Measurements from ENCODE around the gene C17orf113.

C17orf113 gene

DNA sequence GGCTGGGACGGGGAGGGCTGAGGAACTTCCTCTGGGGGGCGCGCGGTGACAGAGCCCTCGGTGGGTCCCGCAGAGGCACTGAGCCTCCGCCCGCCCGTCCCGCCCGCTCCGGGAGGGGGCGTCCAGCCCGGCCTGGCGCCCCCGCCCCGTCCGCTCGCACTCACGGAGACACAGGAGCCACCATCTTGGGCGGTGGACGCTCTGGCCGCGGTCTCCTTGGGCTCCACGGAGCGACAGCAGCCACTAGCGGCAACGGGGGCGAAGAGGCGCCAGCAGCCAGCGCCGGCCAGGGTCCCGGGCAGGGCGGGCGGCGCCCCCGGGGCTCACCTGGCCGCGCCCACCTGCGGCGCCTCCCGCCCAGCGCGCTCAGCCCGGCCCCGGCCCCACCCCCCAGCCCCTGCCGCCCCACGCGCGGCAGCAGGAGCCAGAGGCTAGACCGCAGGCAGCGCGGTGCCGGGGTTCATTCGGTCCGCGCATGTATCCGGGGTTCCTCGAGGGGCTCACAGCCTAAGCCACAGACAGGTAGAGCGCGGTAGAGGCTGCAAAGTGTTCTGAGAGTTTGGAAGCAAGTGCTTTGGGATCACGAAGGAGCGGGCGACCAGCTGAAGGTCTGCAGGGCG lies at the start of gene C17orf113:
Gene C17orf113 (minus strand): TSS at position 209 of the 620 bp plus-strand sequence. CDS start 7,225 bp downstream, outside the sequence.
- peak; percentile 63 for DNase-seq

DNA sequence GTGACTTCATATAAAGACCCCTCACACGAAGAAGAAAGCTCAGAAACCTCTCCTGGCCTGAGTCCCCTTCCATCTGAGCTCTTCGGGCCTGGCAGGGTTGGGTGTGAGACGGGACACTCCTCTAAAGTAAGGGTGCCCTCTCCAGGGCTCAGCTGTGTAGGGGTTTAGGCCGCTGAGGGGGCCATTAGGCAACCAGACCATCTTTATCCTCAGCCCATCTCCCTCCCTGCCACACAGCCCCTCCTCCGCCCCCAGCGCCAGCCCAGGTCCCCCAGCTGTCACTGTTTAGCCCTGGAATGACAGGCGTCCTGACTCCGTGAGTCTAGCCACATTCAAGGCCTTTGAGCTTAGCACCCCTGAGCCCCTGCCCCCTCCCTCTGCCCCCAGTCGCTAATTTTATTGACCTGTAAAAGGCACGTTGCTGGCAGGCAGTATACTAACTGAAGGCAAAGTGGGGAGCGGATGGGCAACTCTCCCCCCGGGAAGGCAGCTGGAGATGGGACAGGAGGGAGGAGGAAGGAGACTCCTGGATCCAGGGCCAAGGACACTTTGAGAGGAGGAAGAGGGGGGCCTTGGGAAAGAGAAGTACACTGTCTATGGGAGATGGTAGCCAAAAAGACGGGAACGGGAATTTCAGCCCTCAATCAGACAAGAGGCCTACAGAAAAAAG lies 48.5 kb upstream of the C17orf113 start:
- DNase-seq = no peak

DNA sequence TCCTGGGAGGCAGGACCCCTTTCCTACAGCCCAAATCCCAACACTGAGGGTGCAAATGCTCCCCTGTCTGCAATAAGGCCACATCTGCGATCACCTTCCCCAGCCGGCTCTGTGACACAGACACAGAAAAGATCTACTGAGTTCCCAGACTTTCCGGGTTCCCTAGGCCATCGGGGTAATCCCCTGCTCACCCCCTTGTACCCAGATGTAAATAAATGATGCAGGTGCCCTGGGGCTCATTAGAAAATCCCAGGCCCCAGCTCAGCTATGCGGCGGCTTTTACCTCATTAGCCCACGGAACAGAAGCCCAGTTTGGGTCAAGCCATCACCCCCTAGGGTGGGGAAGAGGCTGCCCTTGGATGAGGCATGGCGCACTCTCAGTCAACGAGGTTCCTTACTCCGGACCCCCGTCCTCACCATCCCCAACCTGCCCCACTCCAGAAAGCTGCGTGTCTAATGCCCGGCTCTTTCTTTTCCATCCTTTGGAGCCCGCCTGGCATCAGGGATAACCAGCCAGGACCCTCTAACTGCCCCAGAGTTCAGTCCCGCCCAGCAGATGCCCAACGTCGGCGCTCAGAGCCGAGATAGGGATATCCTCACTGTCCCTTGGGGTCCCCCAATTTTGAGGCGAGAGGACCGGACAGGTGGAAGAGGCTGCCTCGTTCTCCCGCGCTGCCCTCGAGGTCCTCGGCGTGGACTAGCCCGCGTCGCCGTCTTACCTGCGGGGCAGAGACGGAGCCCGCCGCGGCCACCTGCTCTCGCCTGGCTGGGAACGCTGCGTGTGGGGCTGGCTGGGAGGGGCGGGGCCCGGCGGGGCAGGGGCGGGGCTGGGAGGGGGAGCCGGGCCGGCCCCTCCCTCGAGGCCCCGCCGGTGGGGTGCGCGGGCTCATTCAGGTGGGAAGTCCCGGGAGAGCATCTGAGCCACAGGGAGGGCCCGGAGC lies 47.6 kb upstream of the C17orf113 start, which contains the start of gene ZNF385C:
Gene ZNF385C (minus strand): TSS at position 783 of the 941 bp plus-strand sequence. CDS start 35,417 bp downstream, outside the sequence.
- DNase-seq = peak; percentile 3

DNA sequence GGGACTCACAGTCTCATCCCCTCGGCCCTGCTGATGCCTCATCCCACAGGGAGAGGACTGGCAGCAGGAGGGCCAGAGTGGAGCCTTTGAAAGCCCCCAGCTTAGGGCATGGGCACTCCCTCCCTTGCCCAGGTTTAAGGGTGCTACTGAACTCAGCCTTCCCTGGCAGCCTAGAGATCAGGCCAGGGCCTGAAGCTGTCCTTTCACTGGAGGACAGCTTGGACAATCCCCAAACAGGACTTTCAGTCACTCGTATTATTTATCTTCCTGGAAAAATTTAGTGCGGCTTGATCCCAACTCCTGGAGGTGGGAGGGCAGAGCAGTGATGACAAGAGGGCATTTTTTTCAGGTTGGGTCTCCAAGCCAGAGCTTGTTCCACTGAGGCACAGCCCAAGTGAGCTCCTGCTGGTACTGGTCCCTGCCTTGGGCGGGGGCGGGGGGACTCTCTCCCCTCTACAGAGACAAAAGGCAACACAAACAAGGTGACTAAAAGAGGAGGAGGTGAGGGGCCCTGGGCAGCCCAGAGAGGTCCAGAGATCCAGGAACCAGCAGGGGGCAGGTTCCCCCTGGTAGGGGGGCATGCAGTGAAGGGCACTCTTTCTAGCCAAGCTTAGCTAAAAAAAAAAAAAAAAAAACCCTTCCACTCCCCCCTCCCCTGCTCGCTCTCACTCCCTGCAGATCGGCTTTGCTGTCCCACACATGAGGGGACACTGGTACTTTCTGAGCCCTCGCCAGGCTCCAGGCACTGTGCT lies 46.1 kb upstream of the C17orf113 start:
- DNase-seq = no peak

DNA sequence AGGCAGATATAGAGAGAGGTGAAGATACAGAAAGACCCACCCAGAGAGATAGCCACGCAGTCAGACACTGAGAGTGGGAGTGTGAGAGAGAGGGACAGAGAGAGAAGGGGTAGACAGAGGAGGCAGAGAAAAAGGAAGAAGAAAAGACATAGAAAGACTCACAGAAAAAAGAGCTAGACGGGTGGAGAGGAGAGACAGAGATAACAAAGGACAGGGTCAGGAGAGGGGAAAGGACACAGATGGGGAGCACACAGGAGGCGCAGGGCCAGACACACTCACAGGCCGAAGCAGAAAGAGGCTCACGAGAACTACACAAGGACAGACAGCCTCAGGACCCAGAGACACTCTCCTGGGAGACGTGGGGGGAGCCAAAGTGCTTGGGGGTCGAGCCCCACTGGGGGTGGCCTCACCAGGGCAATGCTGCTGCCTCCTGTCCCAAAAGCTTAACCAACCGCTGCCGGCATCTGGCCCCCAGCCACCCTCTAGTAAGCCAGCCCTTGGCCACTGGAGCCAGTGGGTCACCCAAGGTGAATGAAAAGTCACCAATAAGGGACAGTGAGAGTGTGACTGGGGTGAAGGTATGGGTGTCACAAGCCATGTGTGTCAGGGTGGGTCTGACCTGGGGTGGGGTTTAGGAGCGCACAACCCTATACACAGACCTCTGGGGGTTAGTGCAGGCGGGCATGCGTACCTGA lies 44.1 kb upstream of the C17orf113 start:
- no peak for DNase-seq

DNA sequence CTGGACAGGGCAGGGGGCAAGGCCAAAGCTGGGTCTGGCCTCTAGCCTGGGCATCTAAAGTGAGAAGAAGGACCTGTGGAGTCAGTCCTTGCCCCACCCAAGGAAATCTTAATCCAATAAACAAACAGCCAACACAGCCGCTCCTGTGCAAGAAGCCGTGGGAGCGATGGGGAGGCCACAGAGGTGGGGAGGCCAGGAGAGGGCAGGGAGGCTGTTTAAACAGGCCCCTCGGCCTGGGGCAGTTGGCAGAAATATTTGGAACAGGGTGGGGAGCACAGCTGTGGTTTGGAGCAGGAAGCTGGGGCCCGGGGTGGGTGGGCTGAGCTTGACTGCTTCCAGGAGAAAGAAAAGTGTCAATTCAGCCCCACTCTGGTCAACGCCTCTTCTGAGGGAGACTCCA lies 42.5 kb upstream of the C17orf113 start:
- DNase-seq = no peak

DNA sequence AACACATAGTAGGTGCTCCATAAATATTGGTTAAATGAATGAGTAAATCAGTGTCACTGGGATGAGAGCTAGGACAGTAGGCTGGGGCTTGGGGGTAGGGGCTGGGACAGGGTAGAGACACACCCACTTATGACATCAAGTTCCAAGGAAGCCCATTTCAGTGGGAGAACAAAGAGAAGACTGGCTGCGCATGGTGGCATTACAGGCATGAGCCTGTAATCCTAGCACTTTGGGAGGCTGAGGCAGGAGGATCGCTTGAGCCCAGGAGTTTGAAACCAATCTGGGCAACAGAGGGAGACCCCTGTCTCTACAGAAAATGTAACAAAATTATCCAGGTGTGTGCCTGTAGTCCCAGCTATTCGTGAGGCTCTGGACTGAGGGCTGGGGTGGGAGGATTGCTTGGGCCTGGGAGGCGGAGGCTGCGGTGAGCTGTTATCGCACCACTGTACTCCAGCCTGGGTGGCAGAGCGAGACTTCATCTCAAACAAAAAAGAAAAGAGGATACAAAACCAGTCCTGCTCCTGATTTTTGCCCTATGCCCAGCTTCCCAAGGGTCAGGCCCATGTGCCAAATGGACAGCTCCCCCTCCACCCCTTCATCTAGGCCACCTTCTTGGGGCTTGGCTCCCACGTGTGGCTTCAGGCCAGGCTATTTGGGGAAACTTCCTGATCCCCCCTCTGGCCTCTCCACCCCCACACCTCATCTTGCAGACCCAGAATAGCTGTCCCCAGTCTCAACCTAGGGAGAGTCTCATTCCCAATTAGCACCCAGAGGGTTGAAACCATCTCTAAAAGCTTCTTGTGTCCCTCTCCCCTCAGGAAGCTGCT lies 40.8 kb upstream of the C17orf113 start:
- DNase-seq = no peak

DNA sequence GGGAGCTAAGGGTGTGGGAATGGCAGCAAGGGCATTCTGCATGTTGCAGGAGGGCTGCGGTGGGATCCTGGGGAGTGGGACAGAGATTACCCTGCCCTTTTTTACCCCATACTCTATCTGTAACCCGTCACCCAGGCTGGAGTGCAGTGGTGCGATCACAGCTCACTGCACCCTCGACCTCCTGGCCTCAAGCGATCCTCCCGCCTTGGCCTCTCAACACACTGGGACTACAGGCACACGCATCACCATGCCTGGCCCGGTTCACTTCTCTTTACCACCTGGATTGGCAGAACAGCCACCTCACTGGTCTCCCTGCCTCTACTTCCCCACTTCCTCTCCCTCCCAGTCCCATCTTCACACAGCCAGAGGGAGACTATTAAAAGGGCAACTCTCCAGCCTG lies 38.3 kb upstream of the C17orf113 start:
- no peak for DNase-seq

DNA sequence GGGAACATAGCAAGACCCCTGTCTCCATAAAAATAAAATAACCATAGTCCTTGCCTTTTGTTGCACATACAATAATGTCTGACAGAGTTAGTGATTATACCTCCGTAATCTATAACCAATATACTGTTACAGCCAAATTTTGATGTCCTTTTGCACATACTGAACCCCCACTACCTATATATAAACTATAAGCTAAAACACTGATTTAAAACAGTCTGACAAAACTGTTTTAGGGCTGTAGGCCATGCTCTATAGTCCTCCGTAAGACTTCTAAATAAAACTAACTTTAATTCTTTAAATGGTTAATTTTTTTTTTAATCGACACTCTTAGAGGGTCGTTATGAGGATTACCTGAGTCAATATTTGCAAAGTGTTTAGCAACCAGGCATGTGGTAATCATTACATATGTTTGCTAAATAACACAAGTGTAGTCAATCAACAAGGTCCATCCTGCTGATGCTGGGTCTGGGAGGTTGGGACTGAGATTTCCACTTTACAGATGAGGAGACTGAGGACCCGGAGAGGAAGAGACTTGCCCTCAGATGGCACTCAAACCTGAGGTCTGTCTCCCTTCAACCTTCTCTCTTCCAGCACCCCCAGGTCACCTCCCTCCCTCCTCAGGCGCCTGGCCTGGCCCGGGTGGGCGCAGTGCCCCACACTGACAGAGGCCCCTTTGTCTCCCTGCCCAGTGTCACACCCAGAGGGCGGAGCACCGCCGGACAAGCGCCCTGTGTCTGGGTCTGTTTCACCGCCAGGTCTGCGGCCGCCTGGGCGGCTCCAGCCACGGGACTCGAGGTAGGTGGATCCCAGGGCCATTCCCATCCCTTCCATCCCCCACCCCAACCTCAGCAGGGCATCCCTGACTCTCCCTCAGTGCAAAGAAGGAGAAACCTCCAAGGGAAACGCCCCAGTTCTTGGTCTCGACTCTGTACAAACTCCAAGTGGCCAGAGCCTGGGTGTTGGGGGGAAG lies 37.6 kb upstream of the C17orf113 start:
- DNase-seq = no peak

DNA sequence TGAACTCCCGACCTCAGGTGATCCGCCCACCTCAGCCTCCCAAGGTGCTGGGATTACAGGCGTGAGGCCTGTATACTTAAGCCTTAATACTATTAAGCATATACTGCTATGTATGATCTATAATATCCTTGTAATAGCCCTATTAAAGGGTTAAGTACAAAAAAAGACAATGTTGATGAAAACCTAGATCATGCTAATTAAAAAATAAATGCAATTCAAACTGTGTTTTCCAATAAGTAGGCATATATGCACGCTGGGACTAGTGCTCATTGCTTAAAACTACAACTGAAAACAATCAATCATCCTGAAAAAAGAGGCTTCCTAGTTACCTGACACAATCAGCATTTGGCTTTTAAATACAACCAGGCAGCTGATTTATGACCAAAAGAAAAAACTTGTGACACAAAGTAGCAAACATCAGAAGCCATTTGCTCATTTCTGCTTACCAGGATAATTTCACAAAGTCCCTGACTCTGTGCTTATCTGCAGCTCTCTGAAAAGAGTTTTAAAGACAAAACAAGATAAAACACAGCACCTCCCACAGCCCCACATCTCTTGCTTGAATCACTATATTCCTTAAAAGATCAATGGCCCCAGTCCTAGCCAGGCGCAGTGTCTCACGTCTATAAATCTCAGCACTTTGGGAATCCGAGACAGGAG lies 36.8 kb upstream of the C17orf113 start:
- no peak for DNase-seq

DNA sequence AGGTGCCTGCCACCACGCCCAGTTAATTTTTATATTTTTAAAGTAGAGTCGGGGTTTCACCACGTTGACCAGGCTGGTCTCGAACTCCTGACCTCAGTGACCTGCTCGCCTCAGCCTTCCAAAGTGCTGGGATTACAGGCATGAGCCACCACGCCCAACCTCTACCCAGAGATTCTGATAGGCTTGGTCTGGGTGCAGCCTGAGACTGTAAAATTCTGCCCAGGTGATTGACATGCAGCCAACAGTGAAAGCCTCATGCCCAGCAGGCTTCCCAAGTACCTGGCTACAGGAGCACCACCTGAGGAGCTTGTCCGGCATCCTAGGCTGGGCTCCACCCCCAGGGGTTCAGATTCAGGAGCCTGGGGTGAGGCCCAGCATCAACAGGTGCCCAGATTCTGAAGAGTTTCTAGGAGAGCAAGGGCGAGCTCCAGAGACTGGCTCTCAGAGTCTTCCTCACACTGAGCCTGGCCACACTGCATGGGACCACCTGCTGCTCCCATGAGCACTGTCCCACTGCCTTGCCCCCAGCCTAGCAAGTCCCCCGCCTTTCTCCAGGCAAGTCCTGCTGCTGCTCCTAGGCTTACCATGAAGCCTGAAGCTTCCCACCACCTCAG lies 31.2 kb upstream of the C17orf113 start:
- DNase-seq = no peak

DNA sequence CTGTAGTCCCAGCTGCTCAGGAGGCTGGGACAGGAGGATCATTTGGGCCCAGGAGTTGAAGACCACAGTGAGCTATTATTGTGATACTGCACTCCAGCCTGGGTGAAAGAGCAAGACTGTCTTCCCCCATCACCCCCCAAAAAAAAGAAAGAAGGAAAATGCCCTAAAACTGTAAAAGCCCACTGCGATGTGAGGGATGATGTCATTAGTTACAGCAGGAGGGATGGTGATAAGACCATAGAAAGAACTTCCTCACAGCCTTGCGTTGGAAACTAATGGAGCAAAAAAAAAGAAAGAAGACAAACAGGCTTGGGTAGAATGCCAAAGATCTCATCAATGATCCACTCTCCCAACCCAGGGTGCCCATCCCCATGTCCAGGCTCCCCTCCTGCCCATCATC lies 29.1 kb upstream of the C17orf113 start:
- no peak for DNase-seq

DNA sequence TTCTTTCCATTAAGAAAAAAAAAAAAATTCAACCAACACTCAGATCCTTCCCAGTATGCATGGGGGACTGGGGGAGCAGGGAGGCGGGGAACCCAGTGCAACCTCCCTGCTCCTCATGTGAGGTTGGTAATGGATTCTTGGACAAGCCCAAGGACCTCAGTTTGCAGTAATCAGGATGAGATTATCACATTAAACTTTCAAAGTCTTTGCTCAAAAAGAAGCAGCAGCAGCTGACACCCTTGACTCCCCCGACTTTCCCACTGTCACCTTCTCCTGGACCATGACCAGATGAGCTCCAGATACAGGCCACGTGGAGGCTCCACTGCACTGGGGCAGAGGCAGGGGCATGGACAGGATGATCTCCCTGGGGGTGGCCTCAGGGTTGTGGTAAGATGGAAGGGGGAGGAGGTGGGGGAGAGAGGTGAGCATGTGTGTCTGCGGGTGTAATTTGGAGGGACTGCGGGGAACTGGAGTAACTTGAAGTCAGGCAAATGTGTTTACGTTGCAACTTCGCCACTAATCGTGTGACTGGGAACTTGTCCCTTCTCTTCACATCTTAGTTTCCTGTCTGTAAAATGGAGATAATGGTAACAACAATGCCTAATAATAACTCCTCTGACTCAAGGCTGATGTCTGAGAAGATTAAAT lies 28.1 kb upstream of the C17orf113 start:
- DNase-seq = no peak

DNA sequence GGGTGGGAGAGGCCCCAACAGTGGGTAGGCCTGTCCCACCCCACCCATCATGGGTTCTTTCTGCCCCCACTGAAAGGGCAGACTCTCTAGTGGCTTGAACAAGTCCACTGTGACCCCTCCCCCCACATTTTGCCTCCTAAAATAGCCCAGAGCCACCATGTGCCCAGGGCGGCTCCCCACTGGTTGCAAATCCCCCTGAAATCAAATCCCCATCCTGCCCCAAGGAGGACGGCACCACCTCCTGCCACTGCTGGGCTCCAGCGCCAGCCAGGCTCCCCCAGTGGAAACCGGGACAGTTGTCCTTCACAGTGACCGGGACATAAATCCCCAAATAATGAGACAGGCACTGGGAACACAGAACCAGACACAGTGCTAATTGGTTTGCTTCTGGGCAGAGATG lies 27.4 kb upstream of the C17orf113 start:
- no peak for DNase-seq

DNA sequence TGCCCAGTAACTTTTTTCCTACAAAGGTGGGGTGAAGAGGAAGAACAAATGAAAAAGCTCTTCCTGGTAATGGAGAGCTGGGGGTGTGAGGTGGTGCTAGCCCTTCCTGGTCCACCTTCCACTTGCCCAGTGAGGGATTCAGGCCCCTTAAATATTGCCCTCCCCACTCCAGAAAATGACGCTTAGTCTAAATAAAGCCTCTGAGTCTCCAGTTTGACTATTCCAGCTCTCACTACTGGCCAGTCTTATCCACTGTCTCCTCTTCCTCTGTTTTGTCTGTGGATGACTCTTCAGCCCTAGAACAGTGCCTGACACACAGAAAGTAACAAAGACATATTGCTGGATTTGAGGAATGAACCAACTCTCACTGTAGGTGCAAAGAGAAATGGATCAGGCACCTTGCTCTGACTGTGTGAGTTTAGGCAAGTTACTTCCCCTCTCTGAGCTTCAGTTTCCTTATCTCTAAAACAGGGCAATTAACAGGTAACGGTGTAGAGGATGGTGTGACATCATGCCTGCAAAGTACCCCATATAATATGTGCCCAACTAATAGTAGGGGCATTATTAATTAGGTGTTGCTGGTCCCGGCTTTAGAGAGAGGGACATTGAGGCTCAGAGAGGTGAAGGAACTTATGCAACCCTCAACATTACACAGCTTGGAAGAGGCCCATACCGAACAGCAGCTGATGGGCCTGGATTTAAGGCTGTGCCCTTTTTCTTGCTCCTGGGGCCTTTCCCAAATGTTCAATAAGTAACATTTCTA lies 26.6 kb upstream of the C17orf113 start:
- DNase-seq = no peak

DNA sequence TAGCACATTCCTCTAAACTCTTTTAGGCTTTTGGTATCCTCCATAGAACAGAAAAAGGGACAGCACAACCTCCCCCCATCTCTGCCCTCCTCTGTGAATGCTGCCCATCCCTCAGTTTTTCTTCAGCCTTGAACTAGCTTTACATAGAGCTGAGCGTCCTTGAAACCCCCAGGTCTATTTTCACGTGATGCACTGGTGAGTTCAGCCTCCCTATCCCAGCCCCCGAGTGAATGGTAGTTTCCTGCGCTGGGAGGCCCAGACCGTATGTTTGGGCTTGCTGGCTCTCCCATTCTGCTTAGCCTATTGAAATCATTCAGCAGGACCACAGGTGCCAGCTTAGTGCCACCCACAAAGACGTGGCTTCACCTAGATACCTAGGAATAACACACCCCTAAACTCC lies 25.4 kb upstream of the C17orf113 start:
- no peak for DNase-seq

DNA sequence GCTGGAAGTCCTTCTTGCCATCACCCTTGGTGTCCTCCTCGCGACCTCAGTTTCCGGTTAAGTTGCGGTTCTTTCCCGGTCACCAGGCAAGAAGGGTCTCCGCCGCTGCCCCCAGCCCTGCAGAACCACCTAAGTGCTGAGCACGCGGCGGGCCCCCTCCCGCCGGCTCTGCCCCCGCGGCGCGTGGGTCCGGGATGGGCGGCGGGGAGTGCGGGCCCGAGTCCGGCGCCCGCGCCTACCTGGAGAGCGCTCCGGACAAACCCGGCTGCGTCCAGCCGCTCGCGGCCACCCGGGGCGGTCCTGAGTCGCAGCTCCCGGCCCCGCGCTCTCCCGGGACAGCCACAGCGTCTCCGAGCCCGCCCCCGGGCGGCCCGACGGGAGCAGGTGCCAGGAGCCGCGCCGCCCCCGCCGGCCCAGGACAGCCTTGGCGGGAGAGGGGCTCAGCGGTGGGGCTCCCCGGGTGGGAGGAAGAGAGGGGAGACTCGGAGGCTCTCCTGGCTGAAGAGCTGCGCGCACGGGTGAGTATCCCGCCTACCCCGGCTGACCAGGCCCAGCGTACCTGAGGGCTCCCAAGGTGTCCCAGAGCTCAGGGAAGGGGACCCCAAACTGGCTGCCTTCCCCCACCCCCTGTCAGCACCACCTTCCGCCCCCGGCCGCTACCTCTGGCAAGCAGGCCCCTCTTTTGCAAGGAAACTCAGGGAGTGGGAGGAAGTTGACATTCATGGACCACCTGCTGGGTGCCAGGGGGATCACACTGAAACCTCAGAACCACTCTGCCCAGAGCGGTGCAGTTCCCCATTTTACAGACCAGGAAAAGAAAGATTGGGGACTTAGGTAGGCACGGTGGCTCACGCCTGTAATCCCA lies 22.2 kb upstream of the C17orf113 start:
- DNase-seq = no peak

All from COR-L47 (cell line).